ENCODE results near the gene TRIM73.
A peak's percentile ranks its signal among the peaks of the same experiment; 100 is the strongest.
"Not testable (repeated sequence)": the region's sequence is repeated elsewhere in the genome, so short reads cannot be mapped to it uniquely, and the experiment has no call there.

Gene TRIM73

DNA sequence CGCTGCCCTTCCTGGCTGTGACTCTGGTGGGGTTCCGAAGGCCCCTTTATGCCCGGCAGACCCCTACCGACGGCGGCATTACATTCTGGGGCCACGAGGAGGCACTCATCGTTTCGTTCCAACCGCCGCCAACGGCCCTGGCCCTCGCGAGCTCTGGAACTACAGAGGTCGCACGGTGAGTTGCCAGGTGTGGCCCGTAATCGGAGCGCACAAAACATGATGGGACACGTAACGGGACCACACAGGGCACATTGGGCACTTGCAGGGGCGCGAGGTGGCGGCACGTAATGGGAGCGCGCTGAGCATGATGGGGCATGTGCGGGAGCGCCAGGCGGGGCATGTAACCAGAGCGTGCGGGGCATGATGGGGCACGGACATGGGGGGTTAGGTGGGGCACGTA lies at the start of gene TRIM73:
TRIM73 (plus strand) TSS at position 301 of the 400 bp plus-strand sequence. CDS start 3,305 bp downstream, outside the sequence.
- not testable (repeated sequence) for DNase-seq

DNA sequence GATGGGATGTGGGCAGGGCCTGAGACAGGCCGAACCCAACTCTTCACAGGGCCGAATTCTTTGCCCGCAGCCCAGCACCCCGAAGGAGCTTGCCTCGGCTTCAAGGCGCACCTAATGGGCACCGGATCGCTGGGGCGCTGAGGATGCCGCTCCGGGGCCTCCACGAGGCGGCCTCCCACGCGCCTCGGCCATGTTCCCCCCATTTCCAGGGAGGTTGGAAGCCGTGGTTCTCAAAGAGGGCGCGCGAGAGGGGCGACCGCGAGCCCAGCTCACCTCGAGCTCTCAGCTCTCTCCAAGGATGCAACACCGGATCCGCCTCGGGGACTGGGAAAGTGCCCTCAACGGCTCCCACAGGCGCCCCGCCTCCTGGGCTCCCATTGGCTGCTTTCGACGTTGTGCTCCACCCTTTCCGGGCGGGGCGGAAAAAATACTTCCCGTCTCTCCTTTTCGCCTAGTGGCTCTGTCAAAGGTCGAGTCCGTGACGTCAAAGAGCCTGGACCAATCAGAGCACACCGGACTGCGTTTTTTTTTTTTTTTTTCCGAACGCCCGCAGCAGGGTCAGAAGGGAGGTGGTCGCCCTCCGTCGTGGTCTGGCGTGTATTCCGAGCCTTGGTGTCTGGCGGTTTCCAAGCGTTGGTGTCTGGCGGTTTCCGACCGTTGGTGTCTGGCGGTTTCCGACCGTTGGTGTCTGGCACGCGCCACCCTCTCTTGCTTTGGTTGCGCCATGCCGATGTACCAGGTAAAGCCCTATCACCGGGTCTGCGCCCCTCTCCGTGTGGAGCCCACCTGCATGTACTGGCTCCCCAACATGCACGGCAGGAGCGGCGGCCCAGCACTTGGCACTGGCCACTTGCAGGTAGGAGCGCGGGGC lies 36.5 kb upstream of the TRIM73 start:
- DNase-seq = not testable (repeated sequence)

DNA sequence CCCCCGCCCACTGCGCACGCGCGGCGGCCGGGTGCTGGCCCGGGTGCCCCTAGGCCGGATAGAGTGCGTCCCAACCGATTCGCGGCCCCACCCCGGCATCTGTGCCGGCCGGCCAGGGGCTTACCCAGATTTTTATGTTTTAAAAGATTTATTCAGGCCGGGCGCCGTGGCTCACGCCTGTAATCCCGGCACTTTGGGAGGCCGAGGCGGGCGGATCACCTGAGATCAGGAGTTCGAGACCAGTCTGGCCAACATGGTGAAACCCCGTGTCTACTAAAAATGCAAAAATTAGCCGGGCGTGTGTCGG lies 35.9 kb upstream of the TRIM73 start:
- DNase-seq = not testable (repeated sequence)

DNA sequence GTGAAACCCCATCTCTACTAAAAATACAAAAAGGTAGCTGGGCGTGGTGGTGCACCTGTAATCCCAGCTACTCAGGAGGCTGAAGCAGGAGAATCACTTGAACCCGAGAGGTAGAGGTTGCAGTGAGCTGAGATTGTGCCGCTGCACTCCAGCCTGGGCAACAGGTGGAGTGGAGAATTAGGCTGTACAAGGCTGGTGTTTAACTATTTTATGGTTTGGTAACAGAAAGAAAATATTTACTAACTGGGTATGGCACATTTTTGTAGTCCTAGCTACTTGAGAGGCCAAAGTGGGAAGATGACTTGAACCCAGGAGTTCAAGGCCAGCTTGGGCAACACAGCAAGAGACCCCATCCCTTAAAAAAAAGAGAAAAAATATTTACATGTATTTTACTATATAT lies 31.4 kb upstream of the TRIM73 start:
- not testable (repeated sequence) for DNase-seq

DNA sequence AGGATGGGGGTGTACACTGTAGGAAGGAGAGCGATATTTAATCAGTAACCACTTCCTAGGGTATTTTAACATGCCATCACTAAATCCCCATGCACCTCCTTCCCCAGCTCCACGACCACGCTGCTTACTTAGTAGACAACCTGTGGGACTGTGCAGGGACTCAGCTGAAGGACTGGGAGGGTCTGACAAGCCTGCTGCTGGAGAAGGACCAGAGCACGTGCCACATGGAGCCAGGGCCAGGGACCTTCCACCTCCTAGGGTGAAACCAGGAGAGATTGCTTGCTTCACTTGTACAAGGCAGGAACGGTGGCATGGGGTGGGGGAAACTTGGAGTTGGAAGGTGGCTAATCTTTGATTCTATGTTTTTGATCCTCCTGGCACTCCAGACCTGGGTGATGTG lies 28.8 kb upstream of the TRIM73 start:
- DNase-seq = not testable (repeated sequence)

DNA sequence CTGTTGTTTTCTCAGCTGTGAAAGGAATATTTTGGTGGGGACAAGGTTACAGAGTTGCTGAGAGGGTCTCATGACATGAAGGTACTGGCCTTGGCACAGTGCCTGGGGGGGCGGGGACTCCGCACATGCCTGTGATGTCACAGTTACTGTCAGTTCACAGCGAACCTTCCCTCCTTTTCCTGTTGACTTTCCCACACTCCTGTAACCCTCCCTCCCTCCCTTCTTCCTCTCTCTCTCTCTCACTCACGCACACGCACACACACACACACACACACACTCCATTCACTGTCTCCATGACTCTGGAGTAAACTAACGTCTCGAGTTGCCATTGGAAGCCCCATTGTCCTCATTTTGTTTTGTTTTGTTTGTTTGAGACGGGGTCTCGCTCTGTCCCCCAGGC lies 28.1 kb upstream of the TRIM73 start:
- DNase-seq = not testable (repeated sequence)

DNA sequence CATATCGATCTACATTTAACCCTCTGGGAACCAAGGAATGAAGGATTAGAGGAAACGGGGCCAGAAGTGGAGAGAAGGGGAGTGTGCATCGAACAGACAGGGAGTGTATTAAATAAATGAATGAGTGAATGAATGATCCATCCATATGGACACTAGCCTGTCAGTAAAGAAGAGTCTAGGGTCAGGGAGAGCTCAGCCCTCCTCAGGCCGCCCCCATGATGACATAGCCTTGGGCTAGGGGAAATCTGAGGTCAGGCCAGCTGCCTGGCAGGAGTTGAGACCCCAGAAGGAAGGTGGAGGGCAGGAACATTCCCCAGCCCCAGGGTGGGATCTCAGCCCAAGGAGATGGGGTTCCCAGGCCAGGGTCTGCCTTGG lies 21.3 kb upstream of the TRIM73 start:
- DNase-seq = not testable (repeated sequence)

DNA sequence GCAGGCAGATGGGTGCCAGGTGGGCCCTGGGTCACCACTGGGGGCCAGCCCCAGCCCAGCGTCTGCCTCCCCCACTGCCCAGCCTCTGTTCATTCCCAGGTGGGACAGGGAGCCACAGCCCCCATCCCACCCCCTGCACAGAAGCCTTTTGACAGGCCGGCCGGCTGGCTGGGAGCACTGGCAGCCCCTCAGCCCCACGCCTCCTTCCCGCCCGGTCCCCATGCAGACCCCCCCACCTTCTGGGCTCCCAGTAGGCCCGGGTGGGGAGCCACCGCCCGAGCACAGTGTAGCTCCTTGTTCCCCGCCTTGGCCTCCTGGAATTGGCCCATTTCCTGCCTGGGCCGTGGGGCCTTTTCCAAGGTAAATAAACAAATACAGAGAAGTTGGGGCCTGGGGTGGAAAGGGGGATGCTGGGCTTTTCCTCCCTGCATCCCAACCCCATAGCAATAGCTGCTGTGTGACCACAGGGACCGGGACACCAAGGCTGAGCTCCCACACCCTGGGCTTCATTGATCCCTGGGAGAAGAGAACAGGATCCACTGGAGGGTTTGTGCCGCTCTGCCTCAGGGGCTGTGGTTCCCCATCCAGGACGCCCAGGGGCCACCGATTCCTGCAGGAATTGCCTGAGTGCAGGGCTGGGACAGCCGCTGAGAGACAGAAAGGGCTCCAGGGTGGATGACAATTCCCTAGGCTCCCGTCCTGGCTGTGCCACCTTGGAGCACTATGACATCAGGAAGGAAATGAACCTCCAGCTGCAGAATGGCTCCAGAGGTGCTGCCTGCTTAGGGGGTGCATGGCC lies 20.7 kb upstream of the TRIM73 start:
- not testable (repeated sequence) for DNase-seq

DNA sequence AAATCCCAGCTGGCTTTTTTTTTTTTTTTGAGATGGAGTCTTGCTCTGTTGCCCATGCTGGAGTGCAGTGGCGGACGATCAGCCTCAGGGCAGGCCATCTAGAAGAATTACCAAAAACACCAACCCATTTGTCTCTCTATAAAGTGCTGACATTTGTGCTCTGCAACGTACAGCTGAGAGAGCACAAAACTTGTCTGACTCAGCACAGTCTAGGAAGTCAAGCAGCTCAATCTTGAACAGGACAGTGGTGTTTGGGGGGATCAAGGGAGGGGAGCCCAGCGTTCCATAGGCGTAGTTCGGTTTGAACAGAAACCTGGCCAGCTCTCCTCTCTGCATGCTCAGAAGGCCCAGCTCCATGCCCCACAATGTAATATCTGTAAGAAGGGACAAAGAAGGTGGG lies 2.2 kb upstream of the TRIM73 start:
- not testable (repeated sequence) for DNase-seq

DNA sequence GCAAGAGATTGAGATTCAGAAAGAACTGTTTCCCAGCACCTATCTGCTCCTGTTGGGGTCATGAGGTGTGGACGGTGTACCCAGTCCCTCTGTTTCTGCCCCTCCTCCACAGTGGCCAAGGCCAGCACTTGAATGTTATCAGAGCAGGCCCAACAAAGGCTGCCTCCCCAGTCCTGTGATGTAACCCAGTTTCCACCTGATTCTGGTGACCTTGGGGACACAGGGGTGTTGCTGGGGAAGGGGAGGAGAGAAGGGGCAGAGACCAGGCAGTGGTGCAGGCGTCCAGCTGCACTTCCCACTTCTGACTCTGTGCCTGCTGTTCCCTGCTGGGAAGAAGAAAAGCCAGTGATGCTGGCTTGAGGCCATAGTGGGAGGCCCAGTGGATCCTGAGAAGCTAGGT lies 2.4 kb downstream of the TRIM73 start:
- not testable (repeated sequence) for DNase-seq

DNA sequence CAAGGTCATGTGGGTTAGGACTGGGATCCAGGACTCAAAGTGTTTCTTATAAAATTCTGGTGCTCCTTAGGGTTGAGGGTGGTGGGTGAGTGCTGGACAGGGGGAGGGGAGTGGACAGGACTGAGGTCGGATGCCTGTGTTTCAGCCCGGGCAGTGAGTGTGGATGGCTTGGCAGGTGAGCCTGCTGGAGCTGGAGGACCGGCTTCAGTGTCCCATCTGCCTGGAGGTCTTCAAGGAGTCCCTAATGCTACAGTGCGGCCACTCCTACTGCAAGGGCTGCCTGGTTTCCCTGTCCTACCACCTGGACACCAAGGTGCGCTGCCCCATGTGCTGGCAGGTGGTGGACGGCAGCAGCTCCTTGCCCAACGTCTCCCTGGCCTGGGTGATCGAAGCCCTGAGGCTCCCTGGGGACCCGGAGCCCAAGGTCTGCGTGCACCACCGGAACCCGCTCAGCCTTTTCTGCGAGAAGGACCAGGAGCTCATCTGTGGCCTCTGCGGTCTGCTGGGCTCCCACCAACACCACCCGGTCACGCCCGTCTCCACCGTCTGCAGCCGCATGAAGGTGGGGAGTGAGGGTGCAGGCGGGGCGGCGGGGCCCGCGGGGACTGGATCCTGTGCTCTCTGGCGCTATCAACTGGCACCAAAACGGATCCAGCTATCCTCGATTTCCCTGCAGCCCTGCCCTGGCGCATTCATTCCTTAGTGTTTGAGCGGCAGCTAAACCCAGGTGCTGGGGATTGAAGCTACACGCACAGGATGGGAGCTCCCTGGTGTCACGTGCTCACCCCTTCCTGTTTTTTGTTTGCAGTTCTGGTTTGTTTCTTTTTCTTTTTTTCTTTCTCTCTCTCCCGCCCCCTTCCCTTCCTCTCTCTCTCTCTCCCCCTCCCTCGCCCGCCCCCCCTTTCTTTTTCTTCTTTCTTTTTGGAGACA lies 3.6 kb downstream of the TRIM73 start:
- not testable (repeated sequence) for DNase-seq

DNA sequence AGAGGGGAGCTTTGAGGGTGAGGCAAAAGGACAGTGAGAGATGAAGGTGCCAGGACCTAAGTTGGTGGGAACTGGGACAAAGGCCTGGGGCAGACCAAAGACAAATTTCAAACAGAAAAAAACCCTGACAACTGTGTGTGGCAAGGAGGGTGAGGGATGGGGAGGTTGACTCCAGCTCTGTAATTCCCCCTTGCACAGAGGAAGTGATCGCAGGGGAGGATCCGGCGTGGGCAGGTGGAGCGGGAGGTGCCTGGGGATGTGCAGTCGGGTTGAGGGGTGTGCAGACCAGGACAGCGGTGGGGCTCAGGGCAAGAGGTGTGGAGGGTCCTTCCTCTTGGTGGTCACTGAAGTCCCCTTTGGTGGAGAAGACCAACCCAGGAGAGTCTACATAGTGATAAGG lies 5.1 kb downstream of the TRIM73 start:
- DNase-seq = not testable (repeated sequence)

DNA sequence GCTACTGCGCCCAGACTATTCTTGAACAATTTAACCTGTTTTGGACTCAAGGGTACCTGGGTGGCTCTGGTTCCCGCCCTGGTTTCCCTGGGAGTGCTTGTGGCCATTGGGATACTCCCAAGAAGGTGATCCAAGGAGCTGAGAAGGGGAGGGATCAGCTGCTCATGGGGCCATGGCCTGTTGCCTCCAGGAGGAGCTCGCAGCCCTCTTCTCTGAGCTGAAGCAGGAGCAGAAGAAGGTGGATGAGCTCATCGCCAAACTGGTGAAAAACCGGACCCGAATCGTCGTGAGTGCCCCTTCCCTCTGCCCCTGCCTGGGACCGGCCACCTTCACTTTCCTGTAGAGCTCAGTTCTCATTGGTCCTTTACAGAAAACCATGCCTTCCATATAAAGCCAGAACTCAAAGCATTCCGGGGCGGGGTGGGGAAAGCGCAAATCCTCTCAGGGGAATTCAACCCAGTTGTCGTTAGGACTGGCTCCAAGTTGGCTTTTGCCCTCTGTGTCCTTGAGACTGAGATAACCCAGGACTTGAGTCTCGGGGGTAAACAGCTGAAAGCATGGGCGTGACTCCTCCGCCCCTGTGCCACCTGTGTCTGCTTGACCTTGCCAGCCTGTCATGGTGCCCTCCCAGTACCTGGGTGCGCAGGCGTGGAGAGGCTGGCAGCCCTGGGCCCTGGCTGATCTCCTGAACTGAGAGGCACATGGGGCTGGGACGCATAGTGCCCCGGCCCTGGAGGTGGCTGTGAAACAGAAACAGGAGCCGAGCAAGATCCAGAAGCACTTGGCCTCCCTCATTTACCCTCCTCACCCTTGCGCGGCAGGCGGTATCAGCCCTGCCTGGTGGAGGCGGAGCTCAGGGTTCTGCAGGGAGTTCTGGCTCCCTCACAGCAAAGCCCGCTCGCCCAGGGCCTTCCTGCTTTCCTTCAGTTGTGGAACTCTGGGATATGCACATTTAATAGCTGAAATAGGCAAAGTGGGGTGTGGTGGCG lies 8.3 kb downstream of the TRIM73 start:
- DNase-seq = not testable (repeated sequence)

DNA sequence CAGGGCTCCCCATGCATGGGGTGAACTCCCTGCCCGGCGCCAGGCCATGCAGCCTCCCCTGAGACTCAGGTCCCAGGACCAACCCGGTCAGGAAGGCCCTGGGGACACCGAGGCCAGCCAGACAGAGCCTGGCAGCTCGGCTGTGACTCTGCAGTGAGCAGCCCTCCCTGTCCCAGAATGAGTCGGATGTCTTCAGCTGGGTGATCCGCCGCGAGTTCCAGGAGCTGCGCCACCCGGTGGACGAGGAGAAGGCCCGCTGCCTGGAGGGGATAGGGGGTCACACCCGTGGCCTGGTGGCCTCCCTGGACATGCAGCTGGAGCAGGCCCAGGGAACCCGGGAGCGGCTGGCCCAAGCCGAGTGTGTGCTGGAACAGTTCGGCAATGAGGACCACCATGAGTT lies 9.2 kb downstream of the TRIM73 start:
- not testable (repeated sequence) for DNase-seq

DNA sequence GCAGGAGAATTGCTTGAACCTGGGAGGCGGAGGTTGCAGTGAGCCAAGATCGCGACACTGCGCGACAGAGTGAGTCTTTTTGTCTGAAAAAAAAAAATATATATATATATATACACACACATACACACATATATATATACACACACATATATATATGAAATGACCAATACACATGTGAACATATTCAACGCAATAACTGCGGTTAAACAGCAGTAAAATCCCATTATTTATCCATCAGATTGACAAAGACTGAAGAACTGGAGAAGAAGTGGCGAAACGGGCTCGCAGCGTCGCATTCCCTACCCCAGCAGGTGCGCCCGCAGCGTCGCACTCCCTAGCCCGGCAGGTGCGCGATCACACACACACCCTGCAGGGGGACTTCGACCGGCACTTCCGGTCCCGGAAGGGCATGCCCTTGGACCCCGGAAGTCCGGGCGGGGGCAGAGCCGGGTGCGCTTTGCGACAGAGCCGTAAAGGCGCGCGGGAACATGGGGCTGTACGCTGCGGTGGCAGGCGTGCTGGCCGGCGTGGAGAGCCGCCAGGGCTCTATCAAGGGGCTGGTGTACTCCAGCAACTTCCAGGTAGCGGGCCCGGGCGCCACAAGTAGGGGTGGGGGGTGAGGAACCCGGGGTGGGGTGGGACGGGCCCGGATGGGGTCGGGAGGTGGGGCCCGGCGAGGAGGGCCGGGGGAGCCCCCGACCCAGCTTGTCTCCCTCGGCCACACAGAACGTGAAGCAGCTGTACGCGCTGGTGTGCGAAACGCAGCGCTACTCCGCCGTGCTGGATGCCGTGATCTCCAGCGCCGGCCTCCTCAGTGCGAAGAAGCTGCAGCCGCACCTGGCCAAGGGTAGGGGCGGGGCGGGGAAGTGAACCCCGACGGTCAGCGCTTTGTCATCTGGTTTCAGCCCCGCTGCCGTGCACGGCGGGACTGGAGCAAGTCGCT lies 14.7 kb downstream of the TRIM73 start:
- DNase-seq = not testable (repeated sequence)

DNA sequence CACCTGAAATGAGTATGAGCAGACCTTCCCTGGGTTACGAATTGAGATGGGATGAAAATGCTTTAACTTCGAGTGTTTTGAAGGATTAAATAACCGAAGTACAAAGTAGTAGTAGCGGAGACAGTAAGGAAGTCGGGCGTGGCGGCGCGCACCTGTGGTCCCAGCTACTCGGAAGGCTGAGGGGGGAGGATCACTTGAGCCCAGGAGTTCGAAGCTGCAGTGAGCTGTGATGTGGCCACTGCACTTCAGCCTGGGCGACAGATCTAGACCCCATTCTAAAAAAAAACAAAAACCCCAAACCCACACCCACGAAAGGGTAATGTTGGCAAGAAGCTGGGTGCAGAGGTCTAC lies 15.4 kb downstream of the TRIM73 start:
- DNase-seq = not testable (repeated sequence)

DNA sequence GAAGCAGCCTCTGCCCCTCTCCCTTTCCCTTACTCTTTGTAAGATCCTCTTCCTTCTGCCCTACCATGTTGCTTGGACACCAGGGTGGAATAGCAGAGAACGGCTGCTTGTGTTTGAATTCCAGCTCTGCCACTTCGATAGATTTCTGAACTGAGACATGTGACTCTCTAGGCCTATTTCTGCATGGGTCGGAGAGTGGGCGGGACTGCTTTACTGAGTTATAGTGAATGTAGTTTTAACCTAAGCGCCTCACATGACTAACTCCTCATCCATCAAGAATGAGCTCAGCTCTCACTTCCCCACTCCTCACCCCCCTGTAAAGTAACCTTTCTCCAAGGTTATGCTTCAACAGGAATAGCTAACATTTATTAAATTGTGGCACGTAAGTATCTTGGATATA lies 18.8 kb downstream of the TRIM73 start:
- DNase-seq = not testable (repeated sequence)

DNA sequence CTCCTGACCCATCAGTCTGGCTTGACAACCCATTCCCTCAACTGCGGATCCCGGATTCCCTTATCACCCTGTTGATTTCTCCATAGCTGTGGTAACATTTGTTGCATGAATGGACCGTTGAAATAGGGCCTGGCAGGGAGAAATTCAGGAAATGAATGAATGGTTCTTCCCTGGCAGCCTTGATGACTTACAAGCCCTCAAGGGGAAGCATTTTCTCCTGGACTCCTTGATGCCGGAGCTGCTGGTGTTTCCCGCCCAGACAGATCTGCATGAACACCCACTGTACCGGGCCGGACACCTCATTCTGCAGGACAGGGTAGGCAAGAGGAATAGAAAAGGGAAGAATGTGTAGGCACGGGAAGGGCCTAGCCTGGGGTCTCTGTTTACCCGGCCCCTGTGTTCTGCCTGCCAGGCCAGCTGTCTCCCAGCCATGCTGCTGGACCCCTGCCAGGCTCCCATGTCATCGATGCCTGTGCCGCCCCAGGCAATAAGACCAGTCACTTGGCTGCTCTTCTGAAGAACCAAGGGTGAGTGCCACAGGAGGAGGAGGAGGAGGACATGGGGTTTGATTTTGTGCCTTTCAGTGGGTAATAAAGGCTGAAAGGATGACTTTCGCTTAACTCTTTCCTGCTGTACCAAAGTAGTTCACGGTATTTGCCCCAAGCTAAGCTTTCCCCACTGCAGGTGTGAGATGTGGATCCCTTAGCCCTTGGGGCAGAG lies 19.4 kb downstream of the TRIM73 start:
- peak in 1 of 2 experiments; percentile 3 for DNase-seq

DNA sequence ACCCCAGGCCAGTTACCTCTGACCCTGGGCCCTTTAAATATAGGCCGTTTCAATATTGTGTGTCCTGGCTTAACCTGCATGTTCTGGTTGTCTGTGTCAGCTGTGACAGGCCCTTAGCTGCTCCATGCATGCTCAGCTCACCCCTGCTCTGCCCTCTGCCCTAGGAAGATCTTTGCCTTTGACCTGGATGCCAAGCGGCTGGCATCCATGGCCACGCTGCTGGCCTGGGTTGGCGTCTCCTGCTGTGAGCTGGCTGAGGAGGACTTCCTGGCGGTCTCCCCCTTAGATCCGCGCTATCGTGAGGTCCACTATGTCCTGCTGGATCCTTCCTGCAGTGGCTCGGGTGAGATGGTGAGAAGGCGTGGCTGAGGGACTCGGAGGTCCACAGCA lies 20.0 kb downstream of the TRIM73 start:
- not testable (repeated sequence) for DNase-seq

All from NCI-H524 (cell line).